Mucosa of rectum (tissue), 2 donors: ENCODE measurements around the gene CALHM1.

ENCODE experiments used
- H3K27ac ChIP-seq, 2 donors: one replicate each; pipeline ENCODE4 v1.7.0; 2013; ENCODE audit warnings: inconsistent platforms in 2 of 2, low read depth in 2 of 2, low read length in 2 of 2
- H3K27me3 ChIP-seq, 2 donors: one replicate each; pipeline ENCODE4 v1.7.0; 2013; ENCODE audit warnings: low read length in 2 of 2; ENCODE audit not compliant: control insufficient read depth in 2 of 2, insufficient read depth in 2 of 2
- H3K36me3 ChIP-seq, 2 donors: one replicate each; pipeline ENCODE4 v1.7.0; 2013; ENCODE audit warnings: low read length in 2 of 2; ENCODE audit not compliant: control insufficient read depth in 2 of 2, insufficient read depth in 2 of 2
- H3K4me1 ChIP-seq, 2 donors: one replicate each; pipeline ENCODE4 v1.7.0; 2013; ENCODE audit warnings: low read length in 2 of 2, mild to moderate bottlenecking in 1 of 2; ENCODE audit not compliant: control insufficient read depth in 2 of 2, insufficient read depth in 2 of 2
- H3K4me3 ChIP-seq, 2 donors: one replicate each; pipeline ENCODE4 v1.7.0; 2013; ENCODE audit warnings: low read length in 2 of 2
- H3K9ac ChIP-seq, 2 donors: one replicate each; pipeline ENCODE4 v1.7.0; 2013; ENCODE audit warnings: low read length in 2 of 2, low read depth in 1 of 2, mild to moderate bottlenecking in 1 of 2
- H3K9me3 ChIP-seq, 2 donors: one replicate each; pipeline ENCODE4 v1.7.0; 2013; ENCODE audit warnings: low read length in 2 of 2; ENCODE audit not compliant: control insufficient read depth in 2 of 2
- donor health status: healthy.
- donor health status: Normal muscosa, but diverticular disease.

The CALHM1 gene

DNA sequence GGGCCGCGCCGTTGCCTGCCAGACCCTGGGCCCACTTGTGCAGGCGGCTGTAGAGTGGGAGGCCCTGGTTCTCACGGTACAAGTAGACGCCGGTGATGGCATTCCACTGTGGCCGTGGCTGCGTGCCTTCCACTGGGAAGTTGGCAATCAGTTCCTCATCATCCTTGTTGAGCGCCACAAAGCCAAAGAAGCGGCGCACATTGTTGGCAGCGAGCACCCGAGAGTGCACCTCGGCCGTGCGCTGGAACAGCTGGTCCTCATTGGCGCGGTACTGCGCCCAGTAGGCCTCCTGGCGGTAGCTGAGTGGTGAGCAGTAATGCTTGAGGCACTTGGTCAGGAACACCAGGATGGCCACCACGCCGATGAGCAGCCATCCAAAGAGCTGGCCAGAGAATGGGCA is 11.5 kb downstream of the CALHM1 start:
- Histone ChIP-seq H3K27ac (no peak overlapping the region), H3K36me3 (peaks cover 48 to 56% of the 10 kb centered on the region in 2 donors), H3K9me3 (no peaks in the 10 kb centered on the region), H3K4me1 (peaks cover 13 to 25% of the 10 kb centered on the region in 2 donors), H3K4me3 (no peak overlapping the region), H3K9ac (no peak overlapping the region), H3K27me3 (peaks cover 0 to 3% of the 10 kb centered on the region in 2 donors)

DNA sequence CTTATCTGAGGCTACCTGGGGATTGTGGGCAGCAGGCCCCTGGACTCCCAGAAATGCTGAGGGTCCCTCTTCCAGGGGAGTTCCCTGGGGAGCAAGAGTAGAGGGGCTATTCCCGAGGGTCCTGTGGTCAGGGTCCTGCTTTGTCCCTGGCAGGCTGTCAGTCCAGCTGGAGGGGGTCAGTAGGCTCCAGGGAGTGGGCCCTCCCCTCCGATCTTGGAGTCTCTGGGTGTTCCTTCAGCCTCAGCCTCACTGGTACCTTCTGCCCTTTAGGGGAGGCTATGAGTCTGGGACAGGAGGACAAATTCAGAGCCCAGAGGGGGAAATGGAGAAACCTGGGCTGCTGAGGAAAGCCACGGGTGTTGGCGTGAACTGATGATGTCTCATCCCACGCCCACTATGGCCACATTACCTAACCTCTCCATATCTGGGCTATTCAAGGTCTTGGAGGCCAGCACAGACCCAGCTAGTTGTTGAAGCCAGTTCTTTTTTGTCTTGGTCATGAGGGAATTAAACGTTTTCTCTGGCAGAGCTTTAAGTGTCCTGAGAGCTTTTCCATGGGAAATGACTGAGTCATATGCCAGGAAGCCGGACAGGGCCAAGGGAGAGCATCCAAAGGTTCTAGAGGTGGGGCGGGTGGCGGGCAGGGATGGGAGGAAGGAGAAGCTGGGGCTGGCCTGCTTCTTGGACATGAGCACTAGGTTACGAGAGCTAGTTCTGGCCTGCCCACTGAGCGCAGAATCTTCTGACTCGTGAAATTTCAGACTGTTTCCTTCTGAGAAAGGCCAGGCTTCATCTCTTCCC is 12.7 kb downstream of the CALHM1 start:
- peaks cover 0 to 1% of the 10 kb centered on the region in 2 donors for H3K27me3 ChIP-seq
- H3K4me1 ChIP-seq = peaks cover 13 to 25% of the 10 kb centered on the region in 2 donors
- no peak overlapping the region for H3K4me3 ChIP-seq
- H3K36me3 ChIP-seq = peaks cover 51 to 64% of the 10 kb centered on the region in 2 donors
- no peaks in the 10 kb centered on the region for H3K9me3 ChIP-seq
- H3K27ac ChIP-seq = peak overlapping the region; percentile 66 to 70
- no peak overlapping the region for H3K9ac ChIP-seq

GRCh38 chr10:103445366-103445765 is 13.3 kb downstream of the CALHM1 start:
- peak overlapping the region; percentile 66 to 70 for H3K27ac ChIP-seq
- no peak overlapping the region for H3K4me3 ChIP-seq
- H3K36me3 ChIP-seq = peaks cover 56 to 70% of the 10 kb centered on the region in 2 donors
- peaks cover 13 to 22% of the 10 kb centered on the region in 2 donors for H3K4me1 ChIP-seq
- no peaks in the 10 kb centered on the region for H3K27me3 ChIP-seq
- H3K9me3 ChIP-seq = no peaks in the 10 kb centered on the region
- H3K9ac ChIP-seq = no peak overlapping the region

DNA sequence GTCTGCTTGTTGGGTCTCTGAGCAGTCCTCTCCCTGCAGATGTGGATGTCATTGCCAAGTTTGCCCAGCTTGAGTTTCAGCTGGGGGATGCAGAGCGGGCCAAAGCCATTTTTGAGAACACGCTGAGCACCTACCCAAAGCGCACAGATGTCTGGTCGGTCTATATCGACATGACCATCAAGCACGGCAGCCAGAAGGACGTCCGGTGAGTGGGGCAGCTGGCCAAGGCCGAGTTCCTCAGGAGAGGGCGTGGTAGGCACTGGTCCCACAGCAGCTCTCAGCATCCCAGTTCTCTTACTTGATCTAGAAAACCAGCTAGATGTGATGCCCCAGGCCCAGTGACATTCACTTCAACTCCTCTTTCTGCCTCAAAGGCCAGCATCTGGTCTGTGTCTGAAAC is 14.2 kb downstream of the CALHM1 start:
- Histone ChIP-seq H3K36me3 (peaks cover 62 to 74% of the 10 kb centered on the region in 2 donors), H3K9me3 (no peaks in the 10 kb centered on the region), H3K27me3 (no peaks in the 10 kb centered on the region), H3K9ac (no peak overlapping the region), H3K4me3 (no peak overlapping the region), H3K4me1 (peaks cover 6 to 13% of the 10 kb centered on the region in 2 donors), H3K27ac (no peak overlapping the region)

- Histone ChIP-seq H3K27ac (no peak overlapping the region), H3K36me3 (peaks cover 68 to 73% of the 10 kb centered on the region in 2 donors), H3K9me3 (no peaks in the 10 kb centered on the region), H3K4me3 (no peak overlapping the region), H3K27me3 (no peaks in the 10 kb centered on the region), H3K9ac (no peak overlapping the region), H3K4me1 (peaks cover 0 to 6% of the 10 kb centered on the region in 2 donors)
Observed at GRCh38 chr10:103443475-103444185, 15.1 kb downstream of the CALHM1 start.

GRCh38 chr10:103442031-103442461 is 16.7 kb downstream of the CALHM1 start:
- Histone ChIP-seq H3K27ac (no peak overlapping the region), H3K9me3 (no peaks in the 10 kb centered on the region), H3K36me3 (peaks cover 70 to 74% of the 10 kb centered on the region in 2 donors), H3K4me3 (no peak overlapping the region), H3K4me1 (no peaks in the 10 kb centered on the region), H3K9ac (no peak overlapping the region), H3K27me3 (no peaks in the 10 kb centered on the region)

DNA sequence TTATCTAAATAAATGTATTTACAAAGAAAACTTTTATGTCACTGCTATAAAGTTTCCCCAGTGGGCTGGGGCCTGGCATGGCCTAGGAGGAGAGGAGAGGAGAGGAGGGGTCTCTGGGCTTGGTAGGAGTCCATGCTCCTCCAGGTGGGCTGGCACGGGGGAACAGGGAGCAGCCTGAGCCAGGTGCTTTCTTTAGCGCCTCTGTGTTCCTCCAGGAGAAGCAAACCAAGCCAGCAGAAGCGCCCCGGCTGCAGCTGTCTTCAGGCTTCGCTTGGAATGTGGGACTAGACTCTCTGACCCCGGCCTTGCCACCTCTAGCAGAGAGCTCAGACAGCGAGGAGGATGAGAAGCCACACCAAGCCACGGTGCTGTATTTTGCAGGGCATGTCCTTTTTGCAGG is 17.1 kb downstream of the CALHM1 start:
- Histone ChIP-seq H3K27ac (no peak overlapping the region), H3K4me3 (no peak overlapping the region), H3K36me3 (peaks cover 73 to 74% of the 10 kb centered on the region in 2 donors), H3K4me1 (no peaks in the 10 kb centered on the region), H3K27me3 (no peaks in the 10 kb centered on the region), H3K9me3 (no peaks in the 10 kb centered on the region), H3K9ac (no peak overlapping the region)

DNA sequence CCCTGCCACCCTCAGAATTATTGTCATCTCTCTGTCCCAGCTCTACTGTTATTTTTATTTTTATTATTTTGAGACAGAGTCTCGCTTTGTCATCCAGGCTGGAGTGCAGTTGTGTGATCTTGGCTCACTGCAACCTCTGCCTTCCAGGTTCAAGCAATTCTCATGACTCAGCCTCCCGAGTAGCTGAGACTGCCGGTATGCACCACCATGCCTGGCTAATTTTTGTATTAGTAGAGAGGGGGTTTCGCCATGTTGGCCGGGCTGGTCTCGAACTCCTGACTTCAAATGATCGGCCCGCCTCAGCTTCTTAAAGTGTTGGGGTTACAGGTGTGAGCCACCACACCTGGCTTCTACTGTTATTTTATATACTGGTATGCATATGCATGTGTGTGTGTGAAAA is 17.5 kb downstream of the CALHM1 start:
- H3K9ac ChIP-seq = no peak overlapping the region
- H3K4me1 ChIP-seq = no peaks in the 10 kb centered on the region
- H3K4me3 ChIP-seq = no peak overlapping the region
- no peaks in the 10 kb centered on the region for H3K9me3 ChIP-seq
- peaks cover 69 to 78% of the 10 kb centered on the region in 2 donors for H3K36me3 ChIP-seq
- H3K27me3 ChIP-seq = no peaks in the 10 kb centered on the region
- no peak overlapping the region for H3K27ac ChIP-seq

GRCh38 chr10:103440416-103440815 is 18.3 kb downstream of the CALHM1 start:
- Histone ChIP-seq H3K27ac (no peak overlapping the region), H3K4me3 (no peak overlapping the region), H3K4me1 (no peaks in the 10 kb centered on the region), H3K27me3 (no peaks in the 10 kb centered on the region), H3K9me3 (no peaks in the 10 kb centered on the region), H3K9ac (no peak overlapping the region), H3K36me3 (peaks cover 68 to 79% of the 10 kb centered on the region in 2 donors)

- Histone ChIP-seq H3K9ac (no peak overlapping the region), H3K27me3 (no peaks in the 10 kb centered on the region), H3K9me3 (no peaks in the 10 kb centered on the region), H3K4me3 (no peak overlapping the region), H3K4me1 (no peaks in the 10 kb centered on the region), H3K27ac (no peak overlapping the region), H3K36me3 (peaks cover 65 to 76% of the 10 kb centered on the region in 2 donors)
Observed at GRCh38 chr10:103439776-103440175, 18.9 kb downstream of the CALHM1 start.
